NB4 (cell line): ENCODE results near the gene STMN3.
A peak's percentile ranks its signal among the peaks of the same experiment; 100 is the strongest.

Experiments used
- DNase-seq: peaks from one replicate; pipeline ENCODE4 v3.0.0; 2010; ENCODE audit warnings: low read depth
- H3K4me3 ChIP-seq: one replicate; pipeline ENCODE4 v1.5.1; 2011; ENCODE audit warnings: mild to moderate bottlenecking, low read depth, low read length, moderate library complexity
- CTCF ChIP-seq: IDR thresholded peaks from one replicate; pipeline ENCODE4 v1.5.1; 2012; ENCODE audit warnings: low read depth, low read length
- MAX ChIP-seq: IDR thresholded peaks from 2 replicates; pipeline ENCODE4 v1.6.1; 2011; ENCODE audit warnings: low read depth, low read length
- MYC ChIP-seq: IDR thresholded peaks from 2 replicates; pipeline ENCODE4 v1.6.1; 2011; ENCODE audit warnings: low read depth, low read length
- POLR2A ChIP-seq: IDR thresholded peaks from 2 replicates; pipeline ENCODE4 v1.6.1; 2011; ENCODE audit warnings: mild to moderate bottlenecking; ENCODE audit not compliant: insufficient read length; ENCODE audit errors: extremely low read depth

The STMN3 gene

GRCh38 chr20:63658749-63659187 lies 5.5 kb upstream of the STMN3 start:
- DNase-seq, result peak; percentile 69
- TF ChIP-seq POLR2A (no peak), MYC (no peak), MAX (no peak), CTCF (no peak)
- H3K4me3 ChIP-seq, result peak overlapping the region; percentile 92

DNA sequence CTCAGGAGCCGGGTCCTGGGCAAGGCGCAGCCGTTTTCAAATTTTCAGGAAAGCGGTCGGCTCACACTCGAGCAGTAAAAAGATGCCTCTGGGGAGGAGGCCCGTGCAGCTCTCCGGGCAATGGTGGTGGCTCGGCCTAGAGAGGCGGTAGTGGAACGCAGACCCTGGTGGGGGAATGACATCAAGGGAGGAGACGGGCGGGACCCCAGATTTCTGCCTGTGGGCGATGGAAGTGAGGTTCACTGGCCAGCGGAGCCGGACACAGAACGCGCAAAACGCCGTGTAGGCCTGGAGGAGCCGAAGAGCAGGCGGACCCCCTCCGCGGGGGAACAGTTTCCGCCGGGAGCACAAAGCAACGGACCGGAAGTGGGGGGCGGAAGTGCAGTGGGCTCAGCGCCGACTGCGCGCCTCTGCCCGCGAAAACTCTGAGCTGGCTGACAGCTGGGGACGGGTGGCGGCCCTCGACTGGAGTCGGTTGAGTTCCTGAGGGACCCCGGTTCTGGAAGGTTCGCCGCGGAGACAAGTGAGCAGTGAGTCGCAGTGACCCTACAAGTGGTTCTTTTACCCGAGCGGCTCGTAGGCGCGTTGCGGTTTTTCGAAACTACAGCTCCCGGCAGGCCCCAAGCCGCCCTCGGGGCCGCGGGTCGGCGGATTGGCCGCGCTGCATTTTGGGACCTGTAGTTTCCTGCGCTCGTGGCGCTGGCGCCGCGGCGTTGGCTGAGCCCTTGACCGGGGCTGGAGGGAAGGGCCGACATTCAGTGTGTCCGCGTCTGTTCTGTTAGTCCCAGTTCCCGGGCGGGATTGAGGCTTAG lies 4.9 kb upstream of the STMN3 start, which contains the start of gene RTEL1:
Gene RTEL1 (plus strand): TSS at position 376 of the 812 bp plus-strand sequence. CDS start 1,091 bp downstream, outside the sequence.
- peak; percentile 39 for TF ChIP-seq POLR2A
- TF ChIP-seq MAX, result peak; percentile 72
- peak; percentile 86 for TF ChIP-seq MYC
- no peak for TF ChIP-seq CTCF
- H3K4me3 ChIP-seq, result peak within 1 kb of the TSS; percentile 92

GRCh38 chr20:63657260-63657936 lies 4.2 kb upstream of the STMN3 start:
- TF ChIP-seq CTCF (no peak), MAX (no peak), MYC (no peak)
- no peak overlapping the region for H3K4me3 ChIP-seq
- no peak for DNase-seq

More for the DNA sequence above, 4.9 kb upstream of the STMN3 start, which contains the start of gene RTEL1:
- peak; percentile 94 for DNase-seq

DNA sequence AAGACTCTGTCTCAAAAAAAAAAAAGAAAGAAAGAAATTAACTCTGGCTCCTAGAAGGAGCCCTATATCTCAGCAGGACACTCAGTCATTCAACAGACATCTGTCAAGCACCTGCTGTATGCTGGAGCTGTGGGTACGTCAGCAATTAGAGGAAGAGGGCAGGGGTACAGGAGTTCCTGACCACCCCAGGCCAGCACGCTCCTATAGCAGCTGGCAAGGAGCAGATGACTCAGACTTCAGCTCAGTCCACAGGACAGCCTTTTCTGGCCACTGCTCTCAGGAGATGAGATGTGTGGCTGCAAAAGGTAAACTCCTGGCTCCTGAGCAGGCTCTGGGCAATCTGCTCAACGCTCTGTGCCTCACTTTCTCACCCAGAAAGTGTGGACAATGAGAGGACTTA lies 3.2 kb upstream of the STMN3 start:
- TF ChIP-seq POLR2A, result no peak
- no peak for TF ChIP-seq CTCF
- no peak for DNase-seq
- no peak overlapping the region for H3K4me3 ChIP-seq

DNA sequence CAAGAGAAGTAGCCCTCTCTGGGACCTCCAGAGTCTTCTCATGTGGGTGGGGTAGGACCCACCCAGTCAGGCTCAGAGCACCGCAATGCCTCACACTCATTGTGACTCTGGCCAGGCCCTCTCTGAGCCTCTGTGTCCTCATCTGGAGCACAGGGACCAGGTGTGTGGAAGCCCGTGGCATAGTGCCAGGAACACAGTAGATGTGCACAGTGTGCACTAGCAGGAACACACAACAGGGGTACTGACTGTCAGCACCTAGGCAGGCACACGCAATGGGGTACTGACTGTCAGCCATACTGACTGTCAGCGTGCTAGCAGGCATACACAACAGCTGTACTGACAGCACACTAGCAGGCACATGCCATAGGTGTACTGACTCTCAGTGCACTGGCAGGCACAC lies 2.0 kb upstream of the STMN3 start:
- no peak overlapping the region for H3K4me3 ChIP-seq
- no peak for TF ChIP-seq MYC
- TF ChIP-seq POLR2A, result no peak
- TF ChIP-seq CTCF, result no peak
- TF ChIP-seq MAX, result no peak
- no peak for DNase-seq
